Parathyroid adenoma (tissue), 2 donors: ENCODE data around the gene DLX6.

Source experiments
- H2AFZ ChIP-seq: fragments of 300-600 bp; sonication (generic); one replicate; pipeline ENCODE4 v1.7.0; 2017; ENCODE audit warnings: antibody characterized with exemption, mild to moderate bottlenecking
- H3K27ac ChIP-seq: fragments of 300-600 bp; sonication (generic); one replicate; pipeline ENCODE4 v1.7.0; 2017
- H3K27me3 ChIP-seq: fragments of 300-600 bp; sonication (generic); one replicate; pipeline ENCODE4 v1.7.0; 2017; ENCODE audit warnings: low read length; ENCODE audit not compliant: control insufficient read depth, insufficient read depth
- H3K36me3 ChIP-seq: fragments of 300-600 bp; sonication (generic); one replicate; pipeline ENCODE4 v1.7.0; 2017; ENCODE audit warnings: low read length; ENCODE audit not compliant: control insufficient read depth, insufficient read depth
- H3K4me1 ChIP-seq: fragments of 300-600 bp; sonication (generic); one replicate; pipeline ENCODE4 v1.7.0; 2017; ENCODE audit warnings: control low read depth
- H3K4me2 ChIP-seq: fragments of 300-600 bp; sonication (generic); one replicate; pipeline ENCODE4 v1.7.0; 2017; ENCODE audit warnings: low read length
- H3K4me3 ChIP-seq: fragments of 300-600 bp; sonication (generic); one replicate; pipeline ENCODE4 v1.7.0; 2017; ENCODE audit warnings: low read depth, low read length
- H3K79me2 ChIP-seq: fragments of 300-600 bp; sonication (generic); one replicate; pipeline ENCODE4 v1.7.0; 2017; ENCODE audit warnings: control low read depth
- H3K9ac ChIP-seq: fragments of 300-600 bp; sonication (generic); one replicate; pipeline ENCODE4 v1.7.0; 2017; ENCODE audit warnings: mild to moderate bottlenecking
- H3K9me3 ChIP-seq: fragments of 300-600 bp; sonication (generic); one replicate; pipeline ENCODE4 v1.7.0; 2017; ENCODE audit warnings: low read length; ENCODE audit not compliant: control insufficient read depth
- CTCF ChIP-seq: fragments of 300-600 bp; sonication (generic); IDR thresholded peaks from one replicate; pipeline ENCODE4 v1.7.0; 2017; ENCODE audit warnings: antibody characterized with exemption, mild to moderate bottlenecking
- donor health status: primary hyperparathyroidism.

The DLX6 gene

GRCh38 chr7:96993980-96994379 lies 11.4 kb upstream of the DLX6 start:
- H3K4me1 ChIP-seq, result no peaks in the 10 kb centered on the region

GRCh38 chr7:96995406-96996110 lies 9.8 kb upstream of the DLX6 start:
- H3K27ac ChIP-seq, result no peak overlapping the region
- H2AFZ ChIP-seq, result no peak overlapping the region
- no peak overlapping the region for H3K4me2 ChIP-seq
- peaks cover 7% of the 10 kb centered on the region for H3K27me3 ChIP-seq
- no peaks in the 10 kb centered on the region for H3K79me2 ChIP-seq
- no peak for TF ChIP-seq CTCF
- no peak overlapping the region for H3K4me3 ChIP-seq
- no peaks in the 10 kb centered on the region for H3K4me1 ChIP-seq
- H3K9ac ChIP-seq, result no peak overlapping the region
- H3K36me3 ChIP-seq, result no peaks in the 10 kb centered on the region
- no peaks in the 10 kb centered on the region for H3K9me3 ChIP-seq

More at GRCh38 chr7:96993980-96994379, 11.4 kb upstream of the DLX6 start:
- no peaks in the 10 kb centered on the region for H3K9me3 ChIP-seq
- no peak overlapping the region for H2AFZ ChIP-seq
- H3K36me3 ChIP-seq, result no peaks in the 10 kb centered on the region
- H3K9ac ChIP-seq, result no peak overlapping the region
- no peak overlapping the region for H3K4me2 ChIP-seq
- no peak overlapping the region for H3K27ac ChIP-seq
- no peak for TF ChIP-seq CTCF
- peaks cover 11% of the 10 kb centered on the region for H3K27me3 ChIP-seq
- no peak overlapping the region for H3K4me3 ChIP-seq
- H3K79me2 ChIP-seq, result no peaks in the 10 kb centered on the region

GRCh38 chr7:96996111-96996957 lies 9.0 kb upstream of the DLX6 start:
- H3K27me3 ChIP-seq, result peaks cover 7% of the 10 kb centered on the region
- TF ChIP-seq CTCF, result no peak
- no peak overlapping the region for H3K4me3 ChIP-seq
- no peak overlapping the region for H3K4me2 ChIP-seq
- no peaks in the 10 kb centered on the region for H3K79me2 ChIP-seq
- H3K4me1 ChIP-seq, result no peaks in the 10 kb centered on the region
- H3K27ac ChIP-seq, result no peak overlapping the region
- H3K9me3 ChIP-seq, result no peaks in the 10 kb centered on the region
- no peaks in the 10 kb centered on the region for H3K36me3 ChIP-seq
- no peak overlapping the region for H2AFZ ChIP-seq
- no peak overlapping the region for H3K9ac ChIP-seq

- Histone ChIP-seq H3K4me1 (no peaks in the 10 kb centered on the region), H3K4me3 (no peak overlapping the region), H3K27ac (no peak overlapping the region), H3K9me3 (no peaks in the 10 kb centered on the region), H3K36me3 (no peaks in the 10 kb centered on the region), H3K79me2 (no peaks in the 10 kb centered on the region), H3K4me2 (no peak overlapping the region), H2AFZ (no peak overlapping the region), H3K27me3 (peaks cover 11% of the 10 kb centered on the region), H3K9ac (no peak overlapping the region)
- TF ChIP-seq CTCF, result no peak
These were observed 8.3 kb upstream of the DLX6 start for GRCh38 chr7:96996958-96997511.
